Measurements from ENCODE around the gene SEC11A. TPM values are rescaled to one million over a fixed set of nuclear protein-coding genes. Genes with fewer than 3 reads are reported as not detected.

Gene SEC11A
- total RNA-seq, 1 donor from 2014 or later: 138 TPM

DNA sequence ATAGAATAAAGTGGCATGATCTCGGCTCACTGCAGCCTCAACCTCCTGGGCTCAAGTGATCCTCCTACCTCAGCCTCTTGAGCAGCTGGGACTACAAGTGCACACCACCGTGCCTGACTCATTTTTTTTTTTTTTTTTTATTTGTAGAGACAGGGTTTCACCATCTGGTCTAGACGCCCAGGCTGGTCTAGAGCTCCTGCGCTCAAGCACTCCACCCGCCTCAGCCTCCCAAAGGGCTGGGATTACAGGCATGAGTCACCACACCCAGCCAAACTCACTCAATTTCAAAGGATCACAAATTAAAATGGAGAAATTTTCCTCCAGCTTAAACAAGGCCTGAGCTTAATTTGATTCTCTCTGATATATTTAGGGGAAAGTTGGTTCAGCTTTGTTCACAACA is 30.6 kb downstream of the SEC11A start:
- no peak for DNase-seq (ENCODE audit: extremely low read depth, low read depth, low spot score)

DNA sequence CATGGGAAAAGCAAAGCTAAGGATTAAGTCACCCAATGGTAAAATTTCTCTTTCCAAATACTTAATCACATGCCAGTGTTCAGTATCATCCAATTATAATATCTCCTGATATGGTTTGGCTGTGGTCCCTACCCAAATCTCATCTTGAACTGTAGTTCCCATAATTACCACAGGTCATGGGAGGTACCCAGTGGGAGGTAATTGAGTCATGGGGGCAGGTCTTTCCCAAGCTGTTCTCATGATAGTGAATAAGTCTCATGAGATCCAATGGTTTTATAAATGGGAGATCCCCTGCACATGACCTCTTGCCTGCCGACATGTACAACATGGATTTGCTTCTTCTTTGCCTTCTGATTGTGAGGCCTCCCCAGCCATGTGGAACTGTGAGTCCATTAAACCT is 31.8 kb downstream of the SEC11A start:
- no peak for DNase-seq (ENCODE audit: extremely low read depth, low read depth, low spot score)

DNA sequence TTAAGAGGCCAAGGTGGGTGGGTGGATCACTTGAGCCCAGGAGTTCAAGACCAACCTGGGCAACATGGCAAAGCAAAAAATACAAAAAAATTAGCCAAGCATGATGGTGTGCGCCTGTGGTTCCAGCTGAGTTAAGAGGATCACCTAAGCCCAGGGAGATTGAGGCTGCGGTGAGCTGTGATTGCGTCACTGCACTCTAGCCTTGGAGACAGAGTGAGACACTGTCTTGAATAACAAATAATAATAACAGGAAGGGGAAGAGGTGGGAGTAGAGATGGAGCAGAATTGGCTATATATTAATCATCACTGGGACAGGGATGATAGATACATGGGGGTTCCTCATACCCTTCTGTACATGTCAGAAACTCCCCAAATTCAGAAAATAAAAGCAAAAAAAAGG is 34.1 kb downstream of the SEC11A start:
- DNase-seq (ENCODE audit: extremely low read depth, low read depth, low spot score): no peak

DNA sequence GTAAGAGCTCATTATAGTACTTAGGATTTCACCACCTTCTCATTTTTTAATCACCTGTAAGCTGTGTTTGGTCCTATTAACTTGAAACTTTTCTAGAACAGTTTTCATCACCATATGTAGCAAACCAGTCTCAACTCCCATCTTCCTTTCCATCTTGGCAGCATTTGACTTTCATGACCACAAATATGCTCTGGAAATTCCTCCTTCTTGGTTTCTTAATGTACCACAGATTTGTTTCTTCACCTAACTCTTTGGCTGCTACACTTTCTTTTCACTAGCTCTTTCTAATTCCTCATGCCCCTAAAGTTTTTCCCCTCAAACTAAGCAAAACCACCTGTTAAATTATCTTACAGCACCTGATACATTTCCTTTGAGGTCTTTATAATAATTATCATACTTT is 44.7 kb downstream of the SEC11A start:
- DNase-seq (ENCODE audit: extremely low read depth, low read depth, low spot score): no peak

DNA sequence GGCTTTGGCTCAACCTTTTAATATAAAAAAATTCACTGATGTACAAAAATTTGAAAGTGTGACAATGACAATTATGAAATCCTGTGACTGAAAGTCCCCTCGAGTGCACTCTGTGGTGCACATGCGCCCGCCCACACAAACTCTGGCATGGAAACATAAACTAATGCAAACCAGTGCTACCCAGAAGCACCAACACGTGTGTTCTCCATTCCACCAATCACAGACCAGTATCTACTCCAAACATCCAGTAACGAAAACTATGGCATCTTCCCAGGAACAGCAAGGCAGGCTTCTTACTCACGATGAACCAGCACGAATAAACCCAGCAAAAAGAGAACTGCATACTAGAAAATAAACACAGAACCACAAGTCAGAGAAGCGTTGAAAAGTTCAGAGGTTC is 46.2 kb downstream of the SEC11A start:
- DNase-seq (ENCODE audit: extremely low read depth, low read depth, low spot score): no peak

DNA sequence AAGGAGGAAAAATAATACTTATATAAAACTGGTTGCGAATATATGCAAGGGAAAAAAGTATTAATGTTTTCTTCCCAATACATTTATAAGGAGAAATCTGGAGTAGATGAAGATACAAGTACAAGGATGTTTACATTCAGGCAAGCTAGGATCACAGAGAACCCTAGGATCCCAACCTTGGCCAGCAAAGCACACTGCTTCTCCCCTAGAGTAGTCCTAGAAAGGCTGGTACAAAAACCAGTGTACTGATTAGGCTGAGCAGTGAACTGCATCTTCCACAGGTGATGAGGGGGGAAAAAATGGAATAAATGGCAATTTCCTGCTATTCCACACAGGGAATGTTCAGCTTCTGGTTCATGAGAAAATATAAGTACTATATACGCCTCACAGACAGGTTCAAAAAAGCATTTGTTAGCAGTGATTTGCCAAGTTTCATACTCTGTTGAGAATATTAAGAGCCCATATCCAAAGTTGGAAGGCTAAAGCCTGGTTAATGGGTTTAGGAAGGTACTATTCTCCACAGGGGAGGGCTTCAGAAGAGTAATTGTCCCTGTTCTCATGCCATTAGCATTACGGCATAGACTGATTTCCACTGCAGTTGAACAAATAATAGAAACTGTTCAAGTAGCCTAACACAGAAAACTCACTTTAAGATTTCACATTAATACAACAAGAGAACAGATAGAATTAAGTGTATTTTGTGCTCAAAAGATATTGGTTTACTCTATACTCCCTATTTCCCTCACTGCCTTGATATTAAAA is 47.5 kb downstream of the SEC11A start:
- DNase-seq (ENCODE audit: extremely low read depth, low read depth, low spot score): no peak

DNA sequence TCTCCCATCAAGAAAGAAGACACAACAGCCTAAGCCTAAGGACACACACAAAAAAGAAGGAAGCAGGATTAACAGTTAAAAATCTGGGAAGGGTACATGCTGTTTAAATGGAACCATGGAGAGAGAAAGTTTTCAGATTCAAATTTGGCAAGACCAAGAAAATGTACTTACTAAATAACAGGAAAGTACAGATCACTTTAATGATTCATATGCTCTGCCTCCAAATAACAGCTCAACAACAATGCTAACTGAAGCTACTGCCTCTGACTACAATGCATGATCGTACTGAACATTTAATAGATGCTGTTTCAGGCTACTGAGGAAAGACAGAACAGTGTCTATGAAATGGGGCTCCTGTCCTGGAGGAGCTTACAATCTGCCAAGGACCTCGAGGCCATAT is 49.6 kb downstream of the SEC11A start:
- no peak for DNase-seq (ENCODE audit: extremely low read depth, low read depth, low spot score)

DNA sequence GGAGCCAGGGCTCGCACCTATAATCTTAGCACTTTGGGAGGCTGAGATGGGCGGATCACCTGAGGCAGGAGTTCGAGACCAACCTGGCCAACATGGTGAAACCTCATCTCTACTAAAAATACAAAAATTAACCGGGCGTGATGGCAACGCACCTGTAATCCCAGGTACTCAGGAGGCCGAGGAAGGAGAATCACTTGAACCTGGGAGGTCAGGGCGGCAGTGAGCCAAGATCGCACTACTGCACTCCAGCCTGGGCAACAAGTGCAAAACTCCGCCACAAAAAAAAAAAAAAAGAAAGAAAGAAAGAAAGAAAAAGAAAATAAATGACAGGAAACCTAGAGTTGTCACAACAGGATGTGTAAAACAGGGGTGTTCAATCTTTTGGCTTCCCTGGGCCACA is 54.9 kb downstream of the SEC11A start:
- DNase-seq (ENCODE audit: extremely low read depth, low read depth, low spot score): no peak

DNA sequence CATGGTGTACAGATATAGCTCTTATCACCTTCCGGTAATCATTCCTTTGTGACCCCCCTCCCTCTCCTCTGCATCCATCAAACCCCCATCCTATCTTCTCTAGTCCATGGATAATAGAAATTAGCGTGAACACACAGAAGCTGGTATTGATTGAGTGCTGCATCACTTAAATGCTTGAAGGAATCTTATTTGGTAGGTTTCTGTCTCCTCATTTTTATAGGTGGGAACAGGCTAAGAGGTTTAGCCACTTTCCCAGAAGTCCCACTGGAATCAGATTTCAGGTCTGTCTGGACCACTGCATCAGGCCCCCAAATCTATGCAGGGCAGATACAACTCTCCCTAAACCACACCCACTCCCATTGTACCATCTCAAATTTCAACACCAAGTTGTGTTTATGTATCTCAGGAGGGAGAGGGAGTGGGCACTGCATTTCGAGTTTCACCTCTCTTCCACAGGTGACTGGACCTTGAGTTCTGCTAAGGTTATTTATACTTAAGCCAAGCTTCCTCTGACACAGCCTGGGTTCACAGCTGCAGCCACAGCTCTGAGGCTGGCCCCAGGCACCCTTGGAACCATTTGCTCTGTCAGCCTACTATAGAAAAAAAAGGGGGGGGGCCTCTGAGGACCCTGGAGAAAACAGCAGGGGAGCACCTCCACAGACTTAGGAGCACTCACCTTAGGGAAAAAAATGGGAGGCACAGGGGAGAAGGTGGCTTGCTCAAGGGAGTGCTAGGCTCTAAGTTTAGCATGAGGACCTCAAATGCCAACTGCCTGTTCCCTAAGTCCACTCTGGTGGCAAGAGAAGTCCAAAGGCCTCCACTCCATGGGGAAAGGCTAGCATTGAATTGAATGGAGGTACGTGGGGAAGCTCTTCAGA is 55.8 kb downstream of the SEC11A start:
- DNase-seq (ENCODE audit: extremely low read depth, low read depth, low spot score): no peak

DNA sequence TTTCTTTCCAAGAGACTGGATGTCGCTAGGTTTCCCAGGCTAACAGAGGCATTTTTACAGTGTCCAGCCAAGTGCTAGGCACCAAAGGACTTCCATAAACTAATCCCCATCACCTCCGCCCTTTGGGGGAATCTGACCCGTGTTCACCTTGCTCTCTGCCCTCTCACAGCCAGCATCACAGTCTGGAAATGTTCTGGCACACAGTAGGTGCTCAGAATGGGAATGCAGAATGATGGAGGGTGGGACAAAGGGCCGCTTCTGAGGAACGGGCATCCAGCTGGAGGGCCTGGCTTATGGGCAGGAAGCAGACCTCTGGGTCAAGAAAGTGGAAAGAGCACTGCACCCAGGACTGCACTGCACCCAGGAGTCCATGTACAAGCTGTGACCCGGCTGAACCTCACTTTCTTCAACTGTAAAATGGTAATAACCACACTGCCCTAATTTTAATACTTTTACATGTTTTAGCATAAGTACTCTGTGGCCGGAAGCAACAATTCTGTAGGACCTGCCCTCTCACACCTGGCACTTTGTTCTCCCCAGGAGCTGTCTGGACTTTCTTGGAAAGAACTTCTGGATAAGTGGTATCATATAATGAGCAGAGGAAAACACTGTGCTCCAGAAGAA is 57.0 kb downstream of the SEC11A start:
- DNase-seq (ENCODE audit: extremely low read depth, low read depth, low spot score): no peak

DNA sequence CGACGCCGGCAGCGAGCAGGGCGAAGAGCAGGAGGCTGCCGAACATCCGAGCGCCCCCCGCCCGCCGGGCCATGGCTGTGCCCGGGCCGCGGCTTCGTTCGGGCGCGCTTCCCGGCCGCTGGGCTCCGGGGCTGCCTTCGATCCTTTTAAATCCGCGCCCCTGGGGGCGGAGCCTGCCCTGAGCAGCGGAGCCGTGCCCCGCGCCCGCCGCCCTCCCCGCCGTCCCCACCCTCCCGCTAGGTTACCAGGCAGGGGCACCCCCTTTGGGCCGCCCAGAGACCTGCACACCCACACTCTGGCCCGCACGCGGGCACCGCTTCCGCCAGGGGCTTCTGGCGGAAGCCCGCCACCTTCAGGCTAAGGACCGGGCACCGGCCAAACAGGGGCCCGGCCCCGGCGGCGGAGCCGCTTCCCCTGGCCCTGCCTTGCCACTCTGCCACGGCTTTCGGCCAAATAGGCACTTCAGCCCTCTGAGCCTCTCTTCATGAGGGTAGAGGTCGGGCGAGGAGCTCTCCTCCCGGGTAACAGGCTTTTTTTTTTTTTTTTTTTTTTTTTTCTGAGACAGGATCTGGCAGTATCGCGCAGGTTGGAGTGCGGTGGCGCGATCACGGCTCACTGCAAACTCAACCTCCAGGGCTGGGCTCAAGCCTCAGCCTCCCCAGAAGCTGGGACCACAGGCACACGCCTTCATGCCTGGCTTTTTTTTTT is 57.7 kb downstream of the SEC11A start, which contains the start of gene NMB:
TSS of gene NMB (minus strand) at position 120 of the 708 bp plus-strand sequence. CDS start at position 73, 47 bp downstream.
- DNase-seq (ENCODE audit: extremely low read depth, low read depth, low spot score): no peak

DNA sequence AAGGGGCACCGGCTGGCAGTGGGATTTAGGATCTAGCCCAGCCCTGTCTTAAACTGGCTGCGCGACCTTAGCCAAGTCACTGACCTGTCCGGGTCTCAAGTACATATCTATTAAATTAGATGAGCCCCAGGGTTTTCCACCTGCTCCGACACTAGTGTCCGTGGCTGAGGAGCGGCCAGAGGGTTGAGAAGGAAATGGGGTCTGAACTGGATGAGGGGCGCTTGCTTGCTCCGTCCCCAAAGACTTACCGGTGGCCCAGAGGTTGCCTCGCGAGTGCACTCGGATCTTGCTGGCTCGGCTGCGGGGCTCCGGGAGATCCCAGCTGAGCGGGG is 58.2 kb downstream of the SEC11A start:
- no peak for DNase-seq (ENCODE audit: extremely low read depth, low read depth, low spot score)

DNA sequence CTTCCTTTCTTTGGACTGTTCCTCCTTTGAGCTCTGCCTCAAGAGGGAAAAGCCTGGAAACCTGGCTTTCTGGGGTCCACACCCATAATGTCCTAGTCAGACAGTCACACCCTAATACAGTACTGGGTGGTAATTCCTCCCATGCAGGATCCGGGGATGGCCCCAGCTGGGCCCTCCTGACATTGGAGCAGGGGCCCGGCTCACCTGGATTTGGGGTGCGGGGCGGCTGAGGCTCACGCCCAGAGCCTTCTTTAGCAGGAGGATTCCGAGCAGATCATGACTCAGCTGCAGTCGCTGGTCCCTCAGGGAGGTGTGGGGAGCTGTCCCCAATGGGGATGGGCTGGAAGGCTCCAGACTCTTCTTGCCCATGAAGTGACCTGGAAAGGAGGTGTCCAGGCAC is 59.0 kb downstream of the SEC11A start:
- no peak for DNase-seq (ENCODE audit: extremely low read depth, low read depth, low spot score)

DNA sequence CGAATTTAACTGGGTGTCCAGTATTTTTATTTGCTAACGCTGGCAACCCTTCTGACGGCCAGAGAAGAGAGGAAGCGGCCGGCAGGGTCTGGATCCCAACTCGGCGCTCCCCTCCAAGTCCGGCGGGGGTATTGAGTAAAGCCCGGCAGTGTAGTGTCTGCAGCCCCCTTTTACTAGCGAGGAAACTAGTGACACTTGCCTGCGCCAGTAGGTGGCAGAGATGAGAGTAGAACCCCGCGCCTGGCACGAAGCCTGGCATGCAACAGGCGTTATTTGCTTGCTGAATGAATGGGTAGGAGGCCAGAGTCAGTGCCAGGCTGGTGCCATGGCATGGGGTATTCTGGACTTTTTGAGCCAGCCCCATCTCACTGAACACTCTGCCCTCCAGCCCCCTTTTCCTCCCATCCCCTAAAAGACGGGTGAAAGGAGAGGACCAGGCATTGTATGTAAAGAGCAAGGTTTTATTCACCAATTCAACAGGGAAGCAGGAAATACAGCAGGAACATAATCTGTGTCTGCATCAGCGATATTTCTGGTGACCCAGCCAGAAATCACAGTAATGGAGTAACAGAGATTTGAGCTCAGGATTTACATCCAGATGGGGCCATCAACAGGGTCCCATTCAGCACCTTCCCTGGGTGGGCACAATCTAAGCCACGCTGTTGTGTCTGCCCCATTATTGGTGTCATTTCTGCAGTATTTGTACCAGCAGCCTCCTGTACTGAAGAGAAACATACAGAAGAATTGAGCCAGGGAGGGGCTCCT is 61.1 kb downstream of the SEC11A start:
- no peak for DNase-seq (ENCODE audit: extremely low read depth, low read depth, low spot score)

DNA sequence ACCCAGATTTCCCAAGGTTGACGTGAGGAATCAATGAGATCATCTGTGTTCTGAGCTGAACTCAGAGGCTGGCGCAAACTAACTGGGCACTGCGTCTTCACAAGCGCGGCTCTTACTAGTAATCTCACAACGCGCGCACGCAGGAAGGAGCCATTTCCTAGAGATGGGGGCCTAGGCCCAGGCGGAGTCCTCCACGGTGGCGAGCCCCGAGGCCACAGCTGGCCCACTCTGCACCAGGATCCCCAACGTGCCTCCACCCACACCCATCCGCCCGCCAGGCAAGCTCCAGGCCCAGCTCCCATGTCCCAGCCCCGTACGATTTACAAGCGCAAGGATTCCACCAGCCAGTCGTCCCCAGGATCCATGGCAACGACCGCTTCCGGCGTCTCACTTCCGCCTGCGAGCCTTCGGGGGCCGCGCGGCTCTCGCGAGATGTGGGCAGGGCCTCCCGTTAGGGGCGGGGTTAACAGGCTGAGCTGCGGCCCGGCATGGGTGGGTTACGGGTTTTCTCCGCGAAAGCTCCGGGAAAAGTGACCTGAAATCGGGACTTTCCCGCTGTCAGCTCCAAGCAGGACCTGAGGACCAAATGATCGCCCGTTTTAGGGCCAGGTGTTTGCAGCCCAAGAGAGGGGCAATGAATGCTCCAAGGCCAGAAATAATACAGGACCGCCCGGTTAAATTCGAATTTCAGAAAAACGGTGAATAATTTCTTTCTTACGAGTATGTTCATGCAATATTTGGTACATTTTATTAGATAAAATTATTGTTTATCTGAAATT is 61.8 kb downstream of the SEC11A start, which contains the start of gene WDR73:
TSS of gene WDR73 (minus strand) at position 374 of the 779 bp plus-strand sequence. CDS start at position 365, 9 bp downstream.
- no peak for DNase-seq (ENCODE audit: extremely low read depth, low read depth, low spot score)

DNA sequence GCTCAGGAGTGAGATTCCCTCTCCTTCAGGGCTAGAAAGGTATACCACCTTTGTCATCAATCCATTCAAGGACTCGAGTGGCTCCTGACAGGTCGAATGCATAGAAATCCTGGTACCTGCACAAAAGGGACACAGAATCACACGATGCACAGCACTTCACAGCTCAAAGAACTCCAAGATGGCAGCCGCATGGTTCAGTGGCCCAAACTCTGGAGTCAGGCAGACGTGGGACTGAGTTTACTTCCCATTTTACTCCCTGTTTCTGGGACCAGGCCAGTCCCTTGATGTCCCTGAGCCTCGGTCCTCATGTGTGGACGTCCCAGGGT is 62.4 kb downstream of the SEC11A start:
- DNase-seq (ENCODE audit: extremely low read depth, low read depth, low spot score): no peak

DNA sequence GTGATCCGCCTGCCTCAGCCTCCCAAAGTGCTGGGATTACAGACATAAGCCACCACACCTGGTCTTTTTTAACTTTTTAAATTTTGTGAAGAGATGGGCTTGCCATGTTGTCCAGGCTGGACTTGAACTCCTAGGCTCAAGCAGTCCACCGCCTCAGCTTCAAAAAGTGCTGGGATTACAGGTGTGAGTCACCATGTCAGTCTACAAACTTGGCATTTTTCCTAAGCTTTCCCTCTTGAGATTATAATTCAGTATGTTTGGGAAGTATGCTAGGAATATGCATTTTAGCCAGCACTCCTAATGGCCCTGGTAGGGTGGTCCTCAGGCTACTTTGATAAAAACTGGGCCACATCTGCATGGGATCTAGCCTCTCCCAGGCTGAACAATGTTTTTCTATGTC is 66.2 kb downstream of the SEC11A start:
- DNase-seq (ENCODE audit: extremely low read depth, low read depth, low spot score): no peak

DNA sequence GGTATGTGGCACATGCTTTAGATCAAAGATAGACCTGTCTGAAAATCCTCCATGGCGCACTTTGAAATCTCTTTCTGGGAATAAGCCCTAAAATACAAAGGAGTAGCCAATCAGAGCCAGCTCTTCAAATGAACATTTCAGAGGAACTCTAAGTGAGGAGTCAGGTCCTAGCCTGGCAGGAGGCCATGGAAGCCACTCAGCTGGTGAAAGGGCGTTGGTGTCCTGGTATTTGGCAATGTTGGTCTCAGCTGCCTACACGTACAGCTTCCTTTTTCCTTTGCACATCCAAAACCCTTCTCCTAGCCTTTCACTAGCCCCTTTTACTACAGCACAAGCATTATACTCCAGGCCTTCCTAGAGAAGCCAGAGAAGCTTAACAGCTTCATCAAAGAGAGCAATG is 67.4 kb downstream of the SEC11A start:
- no peak for DNase-seq (ENCODE audit: extremely low read depth, low read depth, low spot score)

DNA sequence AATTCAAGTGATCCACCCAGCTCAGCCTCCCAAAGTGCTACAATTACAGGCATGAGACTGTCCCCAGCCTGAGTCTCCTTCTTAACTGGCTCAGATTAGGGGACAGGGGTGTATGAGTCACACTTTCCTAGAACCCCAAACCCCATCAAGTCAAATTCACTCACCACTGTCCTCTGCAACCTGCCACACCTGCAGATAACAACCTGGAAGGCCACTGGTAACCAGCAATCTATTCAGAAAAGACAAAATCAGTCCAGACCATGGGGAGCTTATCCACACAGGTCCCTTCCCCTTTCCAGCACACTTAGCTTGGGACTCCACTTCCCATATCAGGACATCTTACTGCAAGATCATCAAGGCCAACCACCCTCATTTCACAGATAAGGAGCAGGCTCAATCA is 68.2 kb downstream of the SEC11A start:
- DNase-seq (ENCODE audit: extremely low read depth, low read depth, low spot score): no peak

DNA sequence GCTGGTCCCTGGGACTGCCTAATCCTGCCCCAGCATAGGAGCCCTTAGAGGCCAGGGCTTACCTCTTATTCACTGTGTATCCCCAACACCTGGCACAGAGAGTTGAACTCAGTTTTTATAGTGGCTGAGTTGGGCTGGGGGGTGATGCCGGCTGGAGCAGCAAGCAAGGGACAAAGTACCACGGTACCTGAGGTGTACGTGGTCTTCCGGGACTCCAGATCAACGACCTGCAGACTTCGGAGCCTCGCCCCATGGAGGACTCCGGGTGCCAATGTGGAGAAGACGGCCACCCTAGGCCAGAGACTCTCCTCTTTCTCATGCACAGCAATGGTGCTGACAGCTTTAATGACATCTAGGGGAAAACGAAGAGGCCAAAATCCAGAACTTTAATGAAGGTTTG is 69.9 kb downstream of the SEC11A start:
- DNase-seq (ENCODE audit: extremely low read depth, low read depth, low spot score): no peak
